ENCODE data around the gene EPHA6. TPM values are rescaled to one million over a fixed set of nuclear protein-coding genes. Genes with fewer than 3 reads are reported as not detected.

EPHA6 gene
- total and polyA plus RNA-seq, 2 donors (not counting 1 experiment from before 2014, with no cell fraction given): not detected

- no peak overlapping the region for H3K27ac ChIP-seq (ENCODE audit: low read length in 2 of 2)
- ATAC-seq (ENCODE audit: low read depth) (no peak), DNase-seq (no peak)
- intact Hi-C loops (cut with micrococcal nuclease): no loop called here
- H3K27me3 ChIP-seq (replicated peaks in 1 of 4; ENCODE audit: control extremely low read depth in 1 of 4, control insufficient read depth in 3 of 4, insufficient read depth in 4 of 4, low read length in 3 of 4): no peaks in the 10 kb centered on the region
- no peaks in the 10 kb centered on the region for H3K36me3 ChIP-seq (replicated peaks in 1 of 2; ENCODE audit: control extremely low read depth in 1 of 2, control insufficient read depth in 1 of 2, extremely low read depth in 1 of 2, insufficient read depth in 2 of 2, low read length in 1 of 2)
- no peak overlapping the region for H3K9ac ChIP-seq (ENCODE audit: low read length)
- no peaks in the 10 kb centered on the region for H3K9me3 Mint-ChIP-seq (ENCODE audit: insufficient read depth)
- no peak overlapping the region for H3K4me3 ChIP-seq (ENCODE audit: control extremely low read depth in 1 of 5, extremely low read depth in 1 of 5, insufficient read depth in 1 of 5, low read depth in 2 of 5, low read length in 4 of 5)
- H3K4me1 Mint-ChIP-seq: no peaks in the 10 kb centered on the region
- H3K27me3 Mint-ChIP-seq: no peaks in the 10 kb centered on the region
- no peak overlapping the region for H3K4me3 Mint-ChIP-seq
- ChIA-PET POLR2A (no interaction called here), CTCF (no interaction called here)
- H3K27ac Mint-ChIP-seq: no peak overlapping the region
- no peaks in the 10 kb centered on the region for H3K79me2 ChIP-seq (ENCODE audit: control insufficient read depth, insufficient read depth, low read length)
- no peaks in the 10 kb centered on the region for H3K4me1 ChIP-seq (ENCODE audit: control insufficient read depth in 2 of 2, insufficient read depth in 2 of 2, low read length in 2 of 2)
- TF ChIP-seq EZH2 (IDR thresholded peaks at IDR 0.05; ENCODE audit: borderline replicate concordance, insufficient read depth, low read depth, low read length, poor library complexity, severe bottlenecking) (no peak), CTCF (IDR thresholded peaks at IDR 0.05) (no peak)
- no peak overlapping the region for H3K4me2 ChIP-seq (replicated peaks; ENCODE audit: low read depth, low read length, poor library complexity, severe bottlenecking)
- H4K20me1 ChIP-seq (ENCODE audit: control insufficient read depth, insufficient read depth, low read length, poor library complexity, severe bottlenecking): no peaks in the 10 kb centered on the region
- H2AFZ ChIP-seq (ENCODE audit: insufficient read depth, low read depth, low read length, poor library complexity, severe bottlenecking): no peak overlapping the region
- peaks cover 0 to 2% (median 0%) of the 10 kb centered on the region in 3 donors for H3K9me3 ChIP-seq (ENCODE audit: control extremely low read depth in 1 of 3, control insufficient read depth in 2 of 3, insufficient read depth in 1 of 3, low read length in 2 of 3)
- no CpG with 5 or more reads among the region's 2 CpGs for WGBS (ENCODE audit: insufficient coverage)
These were observed 441.7 kb downstream of the EPHA6 start for GRCh38 chr3:97256060-97256459.

- no peak overlapping the region for H3K27ac Mint-ChIP-seq
- Histone ChIP-seq H3K36me3 (replicated peaks in 1 of 2; ENCODE audit: control extremely low read depth in 1 of 2, control insufficient read depth in 1 of 2, extremely low read depth in 1 of 2, insufficient read depth in 2 of 2, low read length in 1 of 2) (no peaks in the 10 kb centered on the region), H3K27me3 (replicated peaks in 1 of 4; ENCODE audit: control extremely low read depth in 1 of 4, control insufficient read depth in 3 of 4, insufficient read depth in 4 of 4, low read length in 3 of 4) (no peaks in the 10 kb centered on the region), H3K4me3 (ENCODE audit: control extremely low read depth in 1 of 5, extremely low read depth in 1 of 5, insufficient read depth in 1 of 5, low read depth in 2 of 5, low read length in 4 of 5) (no peak overlapping the region), H3K79me2 (ENCODE audit: control insufficient read depth, insufficient read depth, low read length) (no peaks in the 10 kb centered on the region), H3K9me3 (ENCODE audit: control extremely low read depth in 1 of 3, control insufficient read depth in 2 of 3, insufficient read depth in 1 of 3, low read length in 2 of 3) (no peaks in the 10 kb centered on the region), H3K4me1 (ENCODE audit: control insufficient read depth in 2 of 2, insufficient read depth in 2 of 2, low read length in 2 of 2) (no peaks in the 10 kb centered on the region), H3K4me2 (replicated peaks; ENCODE audit: low read depth, low read length, poor library complexity, severe bottlenecking) (no peak overlapping the region), H3K9ac (ENCODE audit: low read length) (no peak overlapping the region), H4K20me1 (ENCODE audit: control insufficient read depth, insufficient read depth, low read length, poor library complexity, severe bottlenecking) (no peaks in the 10 kb centered on the region), H2AFZ (ENCODE audit: insufficient read depth, low read depth, low read length, poor library complexity, severe bottlenecking) (no peak overlapping the region), H3K27ac (ENCODE audit: low read length in 2 of 2) (no peak overlapping the region)
- no peak for ATAC-seq (ENCODE audit: low read depth)
- intact Hi-C loops (cut with micrococcal nuclease): no loop called here
- CTCF ChIA-PET: no interaction called here
- no peaks in the 10 kb centered on the region for H3K27me3 Mint-ChIP-seq
- no peak overlapping the region for H3K4me3 Mint-ChIP-seq
- no peaks in the 10 kb centered on the region for H3K9me3 Mint-ChIP-seq (ENCODE audit: insufficient read depth)
- POLR2A ChIA-PET: no interaction called here
- no peak for DNase-seq
- TF ChIP-seq EZH2 (IDR thresholded peaks at IDR 0.05; ENCODE audit: borderline replicate concordance, insufficient read depth, low read depth, low read length, poor library complexity, severe bottlenecking): no peak
- no peak for TF ChIP-seq CTCF (IDR thresholded peaks at IDR 0.05)
- H3K4me1 Mint-ChIP-seq: no peaks in the 10 kb centered on the region
- WGBS (ENCODE audit: insufficient coverage): no CpG with 5 or more reads among the region's 1 CpG
These were observed 443.7 kb downstream of the EPHA6 start for GRCh38 chr3:97257942-97258697.

Data from B cell (primary cell).